Activated CD8-positive, alpha-beta memory T cell treated with anti-CD3 and anti-CD28 coated beads, Interleukin-2, amount 50 U/mL, for 1 hour (primary cell): ENCODE data around the gene NR2C2AP.

Experiments used
- DNase-seq: peaks from one replicate; pipeline ENCODE4 v3.0.0-alpha.2; 2020; ENCODE audit errors: extremely low read depth

Gene NR2C2AP

GRCh38 chr19:19152668-19153384 is 50.4 kb downstream of the NR2C2AP start:
- no peak for DNase-seq

GRCh38 chr19:19151418-19151817 is 51.8 kb downstream of the NR2C2AP start:
- no peak for DNase-seq
